LNCAP (cell line): Measurements from ENCODE around the gene ZFP57.

ENCODE experiments used
- TF ChIP-seq, protein P1 (sequence below): fragments of 450-650 bp; IDR thresholded peaks from 2 replicates; pipeline ENCODE4 v1.5.1; 2017; ENCODE audit warnings: mild to moderate bottlenecking

The ZFP57 gene

DNA sequence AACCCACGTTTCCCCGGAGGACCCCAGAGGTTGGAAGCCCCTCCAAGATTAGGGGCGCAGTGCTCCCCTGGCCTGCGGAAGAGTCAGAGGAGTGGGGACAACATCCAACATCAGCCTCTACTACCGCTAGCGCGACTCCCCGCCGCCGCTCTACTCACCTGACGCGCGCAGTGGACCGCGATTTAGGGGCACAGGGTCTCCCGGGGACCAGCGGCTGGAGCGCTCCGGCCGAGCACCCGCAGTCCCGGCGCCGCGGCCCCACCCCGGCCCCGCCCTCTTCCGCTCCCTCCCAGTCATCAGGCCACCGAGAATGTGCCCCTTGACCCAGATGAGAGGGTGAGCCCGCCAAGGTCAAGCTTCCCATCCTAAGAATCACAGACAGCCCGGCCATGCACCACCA, at the start of gene ZFP57:
TSS of gene ZFP57 (minus strand) at position 249 of the 400 bp plus-strand sequence. CDS start 4,149 bp downstream, outside the sequence.
- TF ChIP-seq, protein P1, sequence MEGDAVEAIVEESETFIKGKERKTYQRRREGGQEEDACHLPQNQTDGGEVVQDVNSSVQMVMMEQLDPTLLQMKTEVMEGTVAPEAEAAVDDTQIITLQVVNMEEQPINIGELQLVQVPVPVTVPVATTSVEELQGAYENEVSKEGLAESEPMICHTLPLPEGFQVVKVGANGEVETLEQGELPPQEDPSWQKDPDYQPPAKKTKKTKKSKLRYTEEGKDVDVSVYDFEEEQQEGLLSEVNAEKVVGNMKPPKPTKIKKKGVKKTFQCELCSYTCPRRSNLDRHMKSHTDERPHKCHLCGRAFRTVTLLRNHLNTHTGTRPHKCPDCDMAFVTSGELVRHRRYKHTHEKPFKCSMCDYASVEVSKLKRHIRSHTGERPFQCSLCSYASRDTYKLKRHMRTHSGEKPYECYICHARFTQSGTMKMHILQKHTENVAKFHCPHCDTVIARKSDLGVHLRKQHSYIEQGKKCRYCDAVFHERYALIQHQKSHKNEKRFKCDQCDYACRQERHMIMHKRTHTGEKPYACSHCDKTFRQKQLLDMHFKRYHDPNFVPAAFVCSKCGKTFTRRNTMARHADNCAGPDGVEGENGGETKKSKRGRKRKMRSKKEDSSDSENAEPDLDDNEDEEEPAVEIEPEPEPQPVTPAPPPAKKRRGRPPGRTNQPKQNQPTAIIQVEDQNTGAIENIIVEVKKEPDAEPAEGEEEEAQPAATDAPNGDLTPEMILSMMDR = no peak

DNA sequence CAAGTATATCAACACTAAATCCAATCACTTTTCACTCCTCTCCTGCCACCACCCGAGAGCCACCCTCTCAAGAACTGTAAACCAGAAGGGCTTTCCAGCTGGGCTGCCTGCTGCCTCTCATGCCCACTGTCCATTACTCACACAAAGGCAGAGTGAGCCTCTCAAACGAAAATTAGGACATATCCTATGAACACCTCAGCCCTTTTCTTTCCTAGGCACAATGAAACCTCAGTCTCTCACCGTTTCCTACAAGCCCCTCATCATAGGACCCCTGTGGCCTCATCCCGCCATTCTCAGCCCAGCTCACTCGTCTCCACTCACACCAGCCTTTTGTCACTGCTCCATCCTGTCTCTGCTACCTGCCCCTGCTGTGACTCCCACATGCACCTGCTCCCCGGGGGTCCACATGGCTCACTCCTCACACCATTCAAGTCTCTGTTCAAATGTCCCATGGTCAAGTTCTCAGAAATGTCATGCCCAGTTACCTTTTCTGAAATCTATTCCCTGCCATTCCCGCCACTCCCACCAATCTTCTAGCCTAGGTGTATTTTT, 49.7 kb upstream of the ZFP57 start:
- TF ChIP-seq, protein P1 = no peak

DNA sequence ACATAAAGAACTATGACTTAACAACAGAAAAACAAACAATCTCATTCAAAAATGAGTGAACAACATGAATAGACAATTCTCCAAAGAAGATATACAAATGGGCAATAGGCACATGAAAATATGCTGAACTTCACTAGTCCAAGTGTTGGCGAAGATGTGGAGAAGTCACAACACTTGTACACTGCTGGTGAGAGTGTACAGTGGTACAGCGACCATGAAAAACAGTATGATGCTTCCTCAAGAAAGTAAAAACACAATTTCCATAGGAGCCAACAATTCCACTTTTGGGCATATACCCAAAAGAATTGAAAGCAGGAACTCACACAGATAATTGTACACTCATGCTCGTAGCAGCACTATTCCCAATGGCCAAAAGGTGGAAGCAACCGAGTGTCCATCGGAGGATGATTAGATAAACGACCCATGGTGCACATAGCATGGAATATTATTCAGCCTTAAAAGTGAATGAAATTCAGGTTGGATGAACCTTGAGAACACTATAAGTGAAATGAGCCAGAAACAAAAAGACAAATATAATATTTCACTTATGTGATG, 48.9 kb upstream of the ZFP57 start:
- TF ChIP-seq, protein P1 = no peak

DNA sequence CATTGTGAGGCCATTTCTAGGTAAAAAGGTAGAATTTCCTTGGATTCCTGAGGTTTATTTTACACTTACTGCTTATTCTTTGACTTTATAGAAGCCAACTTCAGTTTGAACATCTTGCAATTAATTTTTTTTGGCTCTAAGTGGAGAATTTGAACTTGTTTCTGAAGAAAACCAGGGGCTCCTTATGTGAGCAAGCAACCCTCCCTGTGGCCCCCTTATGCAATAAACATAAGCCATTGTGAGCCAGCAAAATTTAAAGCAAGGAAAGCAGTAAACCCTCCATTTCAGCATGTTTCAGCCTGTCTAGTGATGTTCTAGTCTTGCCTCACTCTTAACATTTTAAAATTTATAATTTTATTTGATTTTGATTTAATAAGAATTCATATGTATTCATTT, 47.9 kb upstream of the ZFP57 start:
- TF ChIP-seq, protein P1 = no peak

DNA sequence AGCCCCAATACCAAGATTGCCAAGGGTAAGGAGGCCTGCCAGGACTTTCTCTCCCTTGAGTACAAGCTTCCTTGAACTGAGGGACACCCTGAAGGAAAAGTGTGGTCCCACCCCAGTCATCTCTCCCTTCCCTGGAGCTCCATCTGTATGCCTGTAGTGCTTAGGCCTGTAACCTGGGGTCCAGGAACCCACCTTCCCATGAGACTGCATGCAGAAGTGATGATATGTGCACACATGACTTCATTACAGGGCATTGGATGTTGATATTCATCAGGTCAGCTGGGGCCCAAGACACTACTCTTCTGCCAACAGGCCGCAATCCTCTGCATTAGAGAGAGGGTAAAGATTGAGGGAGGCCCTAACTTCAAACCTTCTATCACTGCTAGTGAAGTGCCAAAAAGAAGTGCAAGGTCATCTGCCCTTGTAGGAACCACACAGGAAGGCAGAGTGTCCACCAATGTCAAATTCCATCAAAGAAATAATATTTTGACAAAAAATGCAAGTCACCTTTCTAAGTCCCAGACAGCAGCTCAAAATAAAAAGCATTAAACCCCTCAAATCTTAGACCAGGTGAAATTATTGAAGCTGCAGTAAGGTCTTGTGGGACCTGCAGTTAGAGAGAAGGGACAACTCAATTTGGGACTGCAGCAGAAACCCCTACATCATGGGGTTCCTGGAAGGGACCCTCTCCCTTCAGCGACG, 47.4 kb upstream of the ZFP57 start:
- TF ChIP-seq, protein P1 = no peak

DNA sequence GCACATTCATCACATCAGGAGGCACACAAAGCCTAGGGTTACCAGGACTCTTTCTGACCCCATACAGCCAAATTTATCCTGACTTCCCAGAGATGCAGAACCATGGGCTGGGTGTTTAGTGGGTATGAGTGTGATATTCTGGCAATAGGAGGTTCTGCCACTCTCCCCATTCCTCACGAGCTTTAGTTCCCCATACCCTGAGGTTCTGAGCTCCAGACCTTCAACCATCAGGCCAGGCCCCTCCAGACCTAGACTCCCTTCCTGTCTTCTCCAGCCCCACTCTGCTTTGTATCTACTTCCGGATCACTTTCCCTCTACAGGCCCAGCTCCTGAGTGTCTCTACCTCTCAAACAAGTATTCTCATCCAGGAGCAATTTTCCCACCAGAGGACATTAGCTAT, 46.7 kb upstream of the ZFP57 start:
- TF ChIP-seq, protein P1 = no peak

DNA sequence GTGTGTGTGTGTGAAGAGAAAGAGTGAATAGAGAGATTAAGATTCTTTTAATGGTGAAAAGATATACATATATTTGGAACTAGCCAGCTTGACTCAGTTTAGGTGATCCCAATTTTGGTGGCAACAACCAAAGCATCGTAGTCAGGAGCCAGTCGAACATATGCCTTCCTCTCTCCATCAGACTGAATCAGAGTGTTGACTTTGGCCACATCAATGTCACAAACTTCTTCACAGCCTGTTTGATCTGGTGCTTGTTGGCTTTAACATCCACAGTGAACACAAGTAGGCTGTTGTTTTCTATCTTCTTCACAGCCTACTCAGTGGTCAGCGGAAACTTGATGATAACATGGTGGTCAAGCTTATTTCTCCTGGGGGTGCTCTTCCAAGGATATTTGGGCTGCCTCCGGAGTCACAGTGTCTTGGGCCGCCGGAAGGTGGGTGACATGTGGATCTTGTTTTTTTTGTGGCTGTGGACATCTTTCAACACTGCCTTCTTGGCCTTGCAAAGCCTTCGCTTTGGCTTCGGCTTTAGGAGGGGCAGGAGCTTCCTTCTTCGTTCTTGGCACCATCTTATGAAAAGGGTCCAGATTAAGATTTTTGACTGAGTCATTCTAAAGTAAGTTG, 45.7 kb upstream of the ZFP57 start:
- TF ChIP-seq, protein P1 = no peak
